Heart left ventricle (tissue), 16 donors: ENCODE data around the gene MEGF9. TPM values are rescaled to one million over a fixed set of nuclear protein-coding genes. Genes with fewer than 3 reads are reported as not detected.

ENCODE experiments used
- ATAC-seq, 4 donors: fragments of 200-7000 bp; cut with Tn5 transposase; one replicate each; pipeline ENCODE4 v1.9.1; 2020 to 2022; ENCODE audit warnings: moderate library complexity in 4 of 4, mild to moderate bottlenecking in 3 of 4, moderate number of reproducible peaks in 1 of 4
- DNase-seq, 5 donors: peaks; one replicate each; pipeline ENCODE4 v3.0.0-alpha.2; 2020
- H3K27ac ChIP-seq, 12 donors: fragments of 200-600 bp; sonication (generic) in 4 of 12; one replicate each; pipeline versions ENCODE4 v1.5.0 to v1.8.0; 2016 to 2022; ENCODE audit warnings: mild to moderate bottlenecking in 2 of 12
- H3K27me3 ChIP-seq, 9 donors: fragments of 200-600 bp; sonication (generic) in 2 of 9; one replicate each; pipeline versions ENCODE4 v1.5.1 to v1.8.0; 2016 to 2022; ENCODE audit warnings: mild to moderate bottlenecking in 3 of 9
- H3K36me3 ChIP-seq, 9 donors: fragments of 200-600 bp; sonication (generic) in 2 of 9; one replicate each; pipeline versions ENCODE4 v1.5.0 to v1.8.0; 2018 to 2022; ENCODE audit warnings: mild to moderate bottlenecking in 2 of 9
- H3K4me1 ChIP-seq, 12 donors: fragments of 200-600 bp; sonication (generic) in 4 of 12; one replicate each; pipeline versions ENCODE4 v1.5.0 to v1.8.0; 2016 to 2022; ENCODE audit warnings: mild to moderate bottlenecking in 3 of 12
- H3K4me3 ChIP-seq, 12 donors: fragments of 200-600 bp; sonication (generic) in 4 of 12; one replicate each; pipeline versions ENCODE4 v1.5.0 to v1.8.0; 2017 to 2022; ENCODE audit warnings: mild to moderate bottlenecking in 9 of 12, moderate library complexity in 4 of 12
- H3K9me3 ChIP-seq, 12 donors: fragments of 200-600 bp; sonication (generic) in 4 of 12; one replicate each; pipeline versions ENCODE4 v1.5.0 to v1.8.0; 2016 to 2022; ENCODE audit warnings: mild to moderate bottlenecking in 1 of 12
- CTCF ChIP-seq, 12 donors: fragments of 200-600 bp; sonication (generic) in 4 of 12; IDR thresholded peaks; one replicate each; pipeline versions ENCODE4 v1.5.0 to v1.8.0; 2018 to 2022; ENCODE audit warnings: antibody characterized with exemption in 12 of 12, mild to moderate bottlenecking in 5 of 12
- POLR2A ChIP-seq, 2 donors: fragments of 450-650 bp; IDR thresholded peaks; one replicate each; pipeline ENCODE4 v1.6.1; 2017; ENCODE audit warnings: antibody characterized with exemption in 2 of 2, mild to moderate bottlenecking in 2 of 2, moderate library complexity in 2 of 2
- WGBS, 4 donors: extraction: QIAGEN DNeasy Blood & Tissue Kit in 2 of 4; methylation state at CpG; one replicate each; pipeline versions ENCODE4 v1.1.5 to v1.1.7; 2013 to 2018; 5-methylcytosine and 5-hydroxymethylcytosine counted together
- intact Hi-C, 10 donors: fragments of 100-400 bp; cut with DNase I; formaldehyde crosslinking; loops; one replicate each; pipeline versions ENCODE4 v1.11.1 to v1.14.2; 2022
- polyA plus RNA-seq, 2 donors: library from polyadenylated mRNA; stranded (reverse); fragments of 200-250 nt; gene quantifications; one replicate each; pipeline ENCODE4 v1.2.3, GENCODE V29; 2013
- total RNA-seq, 9 donors: library from RNA; depleted of rRNA in 2 of 9; stranded (reverse); fragments of >200 nt in 2 of 9; fragmentation: NEBNext Ultra II Directional in 3 of 9; extraction: Animal tissue kit (Norgen Biotek cat#: 25700) in 3 of 9; gene quantifications; one replicate each; pipeline versions ENCODE4 v1.1.0 to v1.2.4, GENCODE V29; 2016 to 2023
- donor health status: ischemic (EF 13 %, LVEDD 7.1; RV severe dilation, severe dysfunction).
- donor health status: healthy with polysubstance abuse.
- donor health status: DM: no; HTN: yes; CAD: no.
- donor health status: DM: no; HTN: no; CAD: no.
- donor health status: ischemic (EF 25% LVEDD 6.9; RV normal size, moderate dysfunction).
- donor health status: ischemic (EF 25% LVEDD 5.7; RV mildly dilated, moderate dysfunction).
- donor health status: healthy.
- donor health status: DM: yes; HTN: yes; CAD: no.
- donor health status: ischemic (EF 35%, LVEDD 5.7; RV mildly dilated, moderate dysfunction).
- donor health status: nonischemic (EF 11% LVEDD 7.7; RV severe dilation, severe dysfunction).
- donor health status: DM: yes; HTN: yes; CAD: no.
- donor health status: PGD.
- donor health status: ischemic (EF 29% LVEDD 5.4; RV normal size, mild dysfunction).
- donor health status: nonischemic (EF 23%, LVEDD 6.1; RV moderate dilation, normal function).

Gene MEGF9
- total and polyA plus RNA-seq, 11 donors, result 2.2 to 46.0 (median 12.8) TPM

- H3K4me1 ChIP-seq, result peaks cover 0 to 24% (median 9%) of the 10 kb centered on the region in 12 donors
- peak overlapping the region in 4 of 12 donors; percentile 7 to 25 (median 16) for H3K27ac ChIP-seq
- DNase-seq, result peak in 4 of 5 donors; percentile 33 to 60 (median 50)
- no peak overlapping the region for H3K4me3 ChIP-seq
- H3K27me3 ChIP-seq, result no peaks in the 10 kb centered on the region
- H3K36me3 ChIP-seq, result no peaks in the 10 kb centered on the region
- ATAC-seq, result peak in 3 of 4 donors; percentile 21 to 46 (median 28)
- H3K9me3 ChIP-seq, result no peaks in the 10 kb centered on the region
- intact Hi-C loops, result no loop called here
- TF ChIP-seq CTCF (IDR thresholded peaks at IDR 0.05), result no peak
- TF ChIP-seq POLR2A (IDR thresholded peaks at IDR 0.05), result no peak
- 48 to 60% (median 58%) methylated on average over 3 of the region's 3 CpGs for WGBS, 4 donors
Measured at GRCh38 chr9:120583958-120584369, 130.3 kb downstream of the MEGF9 start.

DNA sequence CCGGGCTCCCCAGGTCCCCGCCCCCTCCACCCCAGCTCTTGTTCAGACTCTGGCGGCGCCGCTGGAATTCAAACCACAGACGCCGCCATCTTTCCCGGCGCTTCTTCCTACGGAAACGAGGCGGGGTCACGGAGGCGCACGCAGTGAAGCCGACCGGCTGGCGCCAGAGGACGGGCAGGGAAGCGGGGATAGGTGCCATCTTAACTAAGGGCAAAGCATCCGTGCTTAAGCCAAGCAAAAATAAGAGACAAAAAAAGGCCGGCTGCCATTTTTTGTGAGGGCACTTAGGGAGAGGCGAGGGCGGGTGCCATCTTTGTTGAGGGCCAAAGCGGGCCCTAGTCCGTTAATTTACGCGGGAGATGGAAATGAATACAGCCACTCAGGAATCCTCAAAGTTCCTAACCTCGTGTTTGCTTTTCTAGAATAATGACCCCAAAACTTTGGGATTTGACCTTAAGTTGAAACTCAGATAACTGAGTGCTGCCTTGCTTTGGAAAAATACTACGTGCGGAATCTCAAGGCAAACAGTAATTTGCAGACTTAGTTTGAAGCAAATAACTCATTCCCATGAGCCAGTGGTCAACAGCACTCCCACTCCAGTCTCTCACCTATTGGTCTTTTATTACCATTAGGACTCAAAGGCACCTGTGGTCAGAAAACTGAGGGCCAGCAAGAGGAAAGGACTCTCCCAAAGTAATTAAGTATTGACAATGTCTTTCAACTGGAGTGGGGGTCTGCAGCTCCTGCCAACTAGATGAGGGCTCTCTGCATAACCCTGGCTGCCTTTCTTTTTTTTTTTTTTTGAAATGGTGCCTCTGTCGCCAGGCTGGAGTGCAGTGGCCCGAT, 134.0 kb downstream of the MEGF9 start, which contains the start of gene CDK5RAP2:
CDK5RAP2 (minus strand) TSS at position 117 of the 846 bp plus-strand sequence. CDS start 189 bp downstream, outside the sequence.
- H3K36me3 ChIP-seq, result peaks cover 0 to 8% (median 0%) of the 10 kb centered on the region in 9 donors
- H3K4me1 ChIP-seq, result peaks cover 0 to 33% (median 13%) of the 10 kb centered on the region in 12 donors
- H3K4me3 ChIP-seq, result peak within 1 kb of the TSS; percentile 80 to 99 (median 94)
- DNase-seq (peak; percentile 96 to 97 (median 96)), ATAC-seq (peak; percentile 98 to 100 (median 98))
- no peaks in the 10 kb centered on the region for H3K27me3 ChIP-seq
- H3K9me3 ChIP-seq, result no peaks in the 10 kb centered on the region
- 12 to 22% (median 15%) methylated on average over 17 to 33 of the region's 33 CpGs for WGBS, 4 donors
- intact Hi-C loops, result no loop called here
- peak in 1 of 2 donors; percentile 51 for TF ChIP-seq POLR2A (IDR thresholded peaks at IDR 0.05)
- no peak for TF ChIP-seq CTCF (IDR thresholded peaks at IDR 0.05)
- H3K27ac ChIP-seq, result peak within 1 kb of the TSS; percentile 41 to 86 (median 65)

- intact Hi-C loops, result no loop called here
- WGBS, 4 donors, result 6 to 9% (median 7%) methylated on average over 22 to 31 of the region's 31 CpGs
- Histone ChIP-seq H3K4me3 (peak overlapping the region; percentile 80 to 99 (median 94)), H3K36me3 (peaks cover 0 to 8% (median 0%) of the 10 kb centered on the region in 9 donors), H3K27ac (peak overlapping the region; percentile 41 to 86 (median 65)), H3K4me1 (peaks cover 0 to 33% (median 13%) of the 10 kb centered on the region in 12 donors), H3K9me3 (no peaks in the 10 kb centered on the region), H3K27me3 (no peaks in the 10 kb centered on the region)
- ATAC-seq (peak in 1 of 4 donors; percentile 14), DNase-seq (no peak)
- TF ChIP-seq POLR2A (IDR thresholded peaks at IDR 0.05) (no peak), CTCF (IDR thresholded peaks at IDR 0.05) (no peak)
Measured at GRCh38 chr9:120579139-120580050, 134.9 kb downstream of the MEGF9 start.
